AG10803 (cell line): ENCODE data around the gene AFAP1.
A peak's percentile ranks its signal among the peaks of the same experiment; 100 is the strongest.

Experiments used
- DNase-seq: peaks from one replicate; pipeline ENCODE4 v3.0.0; 2010; ENCODE audit warnings: low read depth
- H3K4me3 ChIP-seq: 2 replicates; pipeline ENCODE4 v1.5.1; 2011; ENCODE audit warnings: mild to moderate bottlenecking, low read length, control low read depth
- TF ChIP-seq, protein P1 (sequence below): conservative IDR thresholded peaks from 2 replicates; pipeline ENCODE4 v1.5.1; 2011; ENCODE audit warnings: mild to moderate bottlenecking, low read length, control low read depth, inconsistent platforms

The AFAP1 gene

GRCh38 chr4:7938266-7938608, 1.4 kb downstream of the AFAP1 start:
- DNase-seq, result no peak
- H3K4me3 ChIP-seq, result peak overlapping the region; percentile 85
- TF ChIP-seq, protein P1, sequence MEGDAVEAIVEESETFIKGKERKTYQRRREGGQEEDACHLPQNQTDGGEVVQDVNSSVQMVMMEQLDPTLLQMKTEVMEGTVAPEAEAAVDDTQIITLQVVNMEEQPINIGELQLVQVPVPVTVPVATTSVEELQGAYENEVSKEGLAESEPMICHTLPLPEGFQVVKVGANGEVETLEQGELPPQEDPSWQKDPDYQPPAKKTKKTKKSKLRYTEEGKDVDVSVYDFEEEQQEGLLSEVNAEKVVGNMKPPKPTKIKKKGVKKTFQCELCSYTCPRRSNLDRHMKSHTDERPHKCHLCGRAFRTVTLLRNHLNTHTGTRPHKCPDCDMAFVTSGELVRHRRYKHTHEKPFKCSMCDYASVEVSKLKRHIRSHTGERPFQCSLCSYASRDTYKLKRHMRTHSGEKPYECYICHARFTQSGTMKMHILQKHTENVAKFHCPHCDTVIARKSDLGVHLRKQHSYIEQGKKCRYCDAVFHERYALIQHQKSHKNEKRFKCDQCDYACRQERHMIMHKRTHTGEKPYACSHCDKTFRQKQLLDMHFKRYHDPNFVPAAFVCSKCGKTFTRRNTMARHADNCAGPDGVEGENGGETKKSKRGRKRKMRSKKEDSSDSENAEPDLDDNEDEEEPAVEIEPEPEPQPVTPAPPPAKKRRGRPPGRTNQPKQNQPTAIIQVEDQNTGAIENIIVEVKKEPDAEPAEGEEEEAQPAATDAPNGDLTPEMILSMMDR, result no peak

DNA sequence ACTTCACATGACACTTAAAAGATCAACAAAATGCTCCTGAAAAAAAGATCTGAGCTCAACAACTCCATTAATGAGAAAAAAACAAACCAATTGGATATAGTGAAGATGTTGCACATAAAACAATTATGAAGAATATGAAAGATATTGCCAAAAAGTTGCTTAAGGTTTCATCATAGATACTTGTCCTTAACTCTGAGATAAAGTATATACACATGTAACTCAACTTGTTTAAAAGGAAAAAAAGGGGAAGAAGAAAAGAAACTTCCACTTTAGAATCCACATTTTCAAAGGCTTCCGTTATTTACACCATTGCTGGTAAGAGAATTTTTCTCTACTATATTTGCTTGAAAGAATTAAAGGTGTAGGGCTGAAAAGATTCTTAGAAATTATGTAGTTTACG, 2.7 kb downstream of the AFAP1 start:
- TF ChIP-seq, protein P1, result no peak
- peak; percentile 61 for DNase-seq
- H3K4me3 ChIP-seq, result peak overlapping the region; percentile 85

- DNase-seq, result peak; percentile 25
- H3K4me3 ChIP-seq, result no peak overlapping the region
- TF ChIP-seq, protein P1, result no peak
These were observed 5.8 kb downstream of the AFAP1 start for GRCh38 chr4:7933651-7934510.

DNA sequence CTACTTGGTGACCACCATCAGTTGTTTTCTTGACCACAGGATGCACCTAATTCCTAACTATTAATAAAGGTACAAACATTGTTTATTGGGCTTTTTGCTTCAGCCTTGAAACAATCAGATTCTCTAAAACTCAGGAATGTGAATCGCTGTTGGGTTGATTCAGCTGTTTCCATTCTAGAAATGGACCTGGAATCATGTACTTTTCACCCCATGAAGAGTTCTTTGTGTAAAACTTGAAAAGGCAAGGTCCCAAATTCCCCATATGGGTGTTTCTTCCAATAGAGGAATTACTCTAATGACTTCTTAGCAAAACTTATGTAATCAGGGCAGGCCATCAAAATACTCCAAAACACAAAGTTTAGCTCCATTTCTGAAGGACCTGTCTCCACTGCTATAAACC, 7.4 kb downstream of the AFAP1 start:
- no peak overlapping the region for H3K4me3 ChIP-seq
- DNase-seq, result peak; percentile 25
- TF ChIP-seq, protein P1, result no peak

- no peak for DNase-seq
- H3K4me3 ChIP-seq, result no peak overlapping the region
- TF ChIP-seq, protein P1, result peak; percentile 31; the same call in 1 of the 2 replicates
These were observed 10.3 kb downstream of the AFAP1 start for GRCh38 chr4:7929118-7929951.

DNA sequence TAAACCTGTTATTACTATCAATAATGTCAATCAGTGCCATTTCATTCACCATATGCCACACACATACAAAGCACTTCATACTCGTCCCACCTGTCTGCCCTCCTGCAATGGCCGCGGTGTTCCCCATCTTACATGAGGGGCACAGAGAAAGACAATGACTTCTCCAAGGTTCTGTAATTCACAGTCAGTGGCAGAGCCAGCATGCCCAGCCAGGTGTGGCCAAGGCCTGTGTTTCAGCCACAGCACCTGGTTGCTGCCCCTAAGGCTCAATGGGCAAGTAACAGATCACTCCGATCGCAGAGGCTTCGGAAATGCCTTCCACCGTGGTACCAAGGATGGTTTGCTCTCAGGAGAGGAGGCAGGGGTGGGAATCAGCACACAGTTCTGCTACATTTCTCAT, 10.9 kb downstream of the AFAP1 start:
- TF ChIP-seq, protein P1, result no peak
- DNase-seq, result no peak
- no peak overlapping the region for H3K4me3 ChIP-seq
